Measurements from ENCODE around the gene TIMM10.
A peak's percentile ranks its signal among the peaks of the same experiment; 100 is the strongest.
"Not testable (repeated sequence)": the region's sequence is repeated elsewhere in the genome, so short reads cannot be mapped to it uniquely, and the experiment has no call there.

Gene TIMM10

GRCh38 chr11:57542582-57542981 lies 12.0 kb upstream of the TIMM10 start:
- DNase-seq (ENCODE audit: low read depth in 2 of 2) = no peak

GRCh38 chr11:57541169-57541568 lies 10.6 kb upstream of the TIMM10 start:
- no peak for DNase-seq (ENCODE audit: low read depth in 2 of 2)

- DNase-seq (ENCODE audit: low read depth in 2 of 2) = no peak
Observed at GRCh38 chr11:57539342-57539741, 8.8 kb upstream of the TIMM10 start.

- no peak for DNase-seq (ENCODE audit: low read depth in 2 of 2)
Observed at GRCh38 chr11:57536947-57537619, 6.5 kb upstream of the TIMM10 start, which contains the start of gene SMTNL1. Gene SMTNL1 (plus strand): TSS chr11:57537595. CDS start chr11:57542643, 5,048 bp downstream.

- DNase-seq (ENCODE audit: low read depth in 2 of 2) = not testable (repeated sequence)
Observed at GRCh38 chr11:57534449-57534848, 3.9 kb upstream of the TIMM10 start.

GRCh38 chr11:57530215-57530595 lies 349 bp downstream of the TIMM10 start:
- no peak for DNase-seq (ENCODE audit: low read depth in 2 of 2)

- DNase-seq (ENCODE audit: low read depth in 2 of 2) = no peak
Observed at GRCh38 chr11:57529012-57529411, 1.5 kb downstream of the TIMM10 start.

GRCh38 chr11:57527056-57527631 lies 3.4 kb downstream of the TIMM10 start:
- DNase-seq (ENCODE audit: low read depth in 2 of 2) = peak; percentile 58 to 73

- DNase-seq (ENCODE audit: low read depth in 2 of 2) = no peak
Observed at GRCh38 chr11:57523419-57523818, 7.1 kb downstream of the TIMM10 start.

- no peak for DNase-seq (ENCODE audit: low read depth in 2 of 2)
Observed at GRCh38 chr11:57521116-57521515, 9.4 kb downstream of the TIMM10 start.

- DNase-seq (ENCODE audit: low read depth in 2 of 2) = no peak
Observed at GRCh38 chr11:57516061-57516443, 14.5 kb downstream of the TIMM10 start.

GRCh38 chr11:57515332-57516060 lies 15.1 kb downstream of the TIMM10 start, which contains the start of gene SLC43A1:
Gene SLC43A1 (minus strand): TSS chr11:57515702. CDS start chr11:57514111, 1,591 bp downstream.
- peak; percentile 22 to 33 for DNase-seq (ENCODE audit: low read depth in 2 of 2)

- peak; percentile 43 to 45 for DNase-seq (ENCODE audit: low read depth in 2 of 2)
Observed at GRCh38 chr11:57514538-57515331, 15.8 kb downstream of the TIMM10 start.

GRCh38 chr11:57513911-57514537 lies 16.5 kb downstream of the TIMM10 start:
- peak; percentile 20 to 28 for DNase-seq (ENCODE audit: low read depth in 2 of 2)

GRCh38 chr11:57513452-57513795 lies 17.1 kb downstream of the TIMM10 start:
- DNase-seq (ENCODE audit: low read depth in 2 of 2) = no peak

- no peak for DNase-seq (ENCODE audit: low read depth in 2 of 2)
Observed at GRCh38 chr11:57512646-57513451, 17.7 kb downstream of the TIMM10 start.

GRCh38 chr11:57511741-57512430 lies 18.7 kb downstream of the TIMM10 start:
- no peak for DNase-seq (ENCODE audit: low read depth in 2 of 2)

- DNase-seq (ENCODE audit: low read depth in 2 of 2) = no peak
Observed at GRCh38 chr11:57508341-57509170, 22.0 kb downstream of the TIMM10 start.

GRCh38 chr11:57506522-57506921 lies 24.0 kb downstream of the TIMM10 start:
- DNase-seq (ENCODE audit: low read depth in 2 of 2) = no peak
